Measurements from ENCODE around the gene ZNF134. TPM values are rescaled to one million over a fixed set of nuclear protein-coding genes. Genes with fewer than 3 reads are reported as not detected.

The ZNF134 gene
- total RNA-seq, 1 donor from 2014 or later: 40.8 TPM

DNA sequence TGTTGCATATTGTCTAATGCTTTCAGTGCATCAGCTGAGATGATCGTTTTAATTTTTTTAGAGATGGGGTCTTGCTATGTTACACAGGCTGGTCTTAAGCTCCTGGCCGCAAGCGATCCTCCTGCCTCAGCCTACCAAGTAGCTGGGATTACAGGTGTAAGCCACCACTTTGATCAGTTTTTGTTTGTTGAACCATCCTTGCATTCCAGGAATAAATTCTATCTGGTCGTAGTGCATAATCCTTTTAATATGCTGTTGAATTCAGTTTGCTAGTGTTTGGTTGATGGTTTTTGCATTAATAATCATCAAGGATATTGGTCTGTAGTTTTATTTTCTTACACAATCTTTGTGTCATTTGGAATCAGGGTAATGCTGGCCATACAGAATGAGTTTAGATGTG lies 23.3 kb downstream of the ZNF134 start:
- Histone ChIP-seq H3K79me2 (ENCODE audit: low read depth) (peaks cover 22% of the 10 kb centered on the region), H3K36me3 (peaks cover 57% of the 10 kb centered on the region), H3K4me3 (no peak overlapping the region), H3K4me1 (peaks cover 6% of the 10 kb centered on the region), H4K20me1 (ENCODE audit: low read depth) (no peaks in the 10 kb centered on the region), H3K27ac (no peak overlapping the region), H3K9ac (no peak overlapping the region), H2AFZ (replicated peaks) (no peak overlapping the region), H3K27me3 (no peaks in the 10 kb centered on the region), H3K9me3 (ENCODE audit: low read depth) (peaks cover 15% of the 10 kb centered on the region), H3K4me2 (no peak overlapping the region), H3F3A (ENCODE audit: low read depth) (no peaks in the 10 kb centered on the region)
- Mint-ChIP-seq H3K27ac (no peak overlapping the region), H3K27me3 (ENCODE audit: insufficient read depth, low read depth) (peaks cover 3% of the 10 kb centered on the region), H3K36me3 (peaks cover 77% of the 10 kb centered on the region), H3K4me3 (no peak overlapping the region), H3K4me1 (peaks cover 18% of the 10 kb centered on the region), H3K9me3 (peaks cover 64% of the 10 kb centered on the region)
- DNase-seq (ENCODE audit: low spot score): no peak
- no peak for TF ChIP-seq EZH2phosphoT487 (IDR thresholded peaks at IDR 0.05)
- TF ChIP-seq, protein P1, sequence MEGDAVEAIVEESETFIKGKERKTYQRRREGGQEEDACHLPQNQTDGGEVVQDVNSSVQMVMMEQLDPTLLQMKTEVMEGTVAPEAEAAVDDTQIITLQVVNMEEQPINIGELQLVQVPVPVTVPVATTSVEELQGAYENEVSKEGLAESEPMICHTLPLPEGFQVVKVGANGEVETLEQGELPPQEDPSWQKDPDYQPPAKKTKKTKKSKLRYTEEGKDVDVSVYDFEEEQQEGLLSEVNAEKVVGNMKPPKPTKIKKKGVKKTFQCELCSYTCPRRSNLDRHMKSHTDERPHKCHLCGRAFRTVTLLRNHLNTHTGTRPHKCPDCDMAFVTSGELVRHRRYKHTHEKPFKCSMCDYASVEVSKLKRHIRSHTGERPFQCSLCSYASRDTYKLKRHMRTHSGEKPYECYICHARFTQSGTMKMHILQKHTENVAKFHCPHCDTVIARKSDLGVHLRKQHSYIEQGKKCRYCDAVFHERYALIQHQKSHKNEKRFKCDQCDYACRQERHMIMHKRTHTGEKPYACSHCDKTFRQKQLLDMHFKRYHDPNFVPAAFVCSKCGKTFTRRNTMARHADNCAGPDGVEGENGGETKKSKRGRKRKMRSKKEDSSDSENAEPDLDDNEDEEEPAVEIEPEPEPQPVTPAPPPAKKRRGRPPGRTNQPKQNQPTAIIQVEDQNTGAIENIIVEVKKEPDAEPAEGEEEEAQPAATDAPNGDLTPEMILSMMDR (IDR thresholded peaks at IDR 0.05): no peak

DNA sequence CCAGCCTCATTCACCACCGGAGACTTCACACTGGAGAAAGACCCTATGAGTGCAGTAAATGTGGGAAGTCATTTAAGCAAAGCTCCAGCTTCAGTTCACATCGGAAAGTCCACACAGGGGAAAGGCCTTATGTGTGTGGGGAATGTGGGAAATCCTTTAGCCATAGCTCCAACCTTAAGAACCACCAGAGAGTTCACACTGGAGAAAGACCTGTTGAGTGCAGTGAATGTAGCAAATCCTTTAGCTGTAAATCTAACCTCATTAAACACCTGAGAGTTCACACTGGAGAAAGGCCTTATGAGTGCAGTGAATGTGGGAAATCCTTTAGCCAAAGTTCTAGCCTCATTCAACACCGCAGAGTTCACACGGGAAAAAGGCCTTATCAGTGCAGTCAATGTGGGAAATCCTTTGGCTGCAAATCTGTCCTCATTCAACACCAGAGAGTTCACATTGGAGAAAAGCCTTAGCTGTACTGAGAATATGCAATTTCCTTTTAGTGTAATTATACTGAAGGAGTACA lies 27.7 kb downstream of the ZNF134 start:
- H3K4me2 ChIP-seq: no peak overlapping the region
- H3K4me1 ChIP-seq: no peaks in the 10 kb centered on the region
- peaks cover 73% of the 10 kb centered on the region for H3K36me3 Mint-ChIP-seq
- H3K36me3 ChIP-seq: peaks cover 47% of the 10 kb centered on the region
- H3K4me1 Mint-ChIP-seq: no peaks in the 10 kb centered on the region
- H3K4me3 Mint-ChIP-seq: no peak overlapping the region
- no peaks in the 10 kb centered on the region for H4K20me1 ChIP-seq (ENCODE audit: low read depth)
- H3K27me3 Mint-ChIP-seq (ENCODE audit: insufficient read depth, low read depth): peaks cover 3% of the 10 kb centered on the region
- H3K9me3 Mint-ChIP-seq: peaks cover 63% of the 10 kb centered on the region
- TF ChIP-seq EZH2 (IDR thresholded peaks at IDR 0.05): no peak
- TF ChIP-seq, protein P1 (IDR thresholded peaks at IDR 0.05): no peak
- no peak for TF ChIP-seq EZH2phosphoT487 (IDR thresholded peaks at IDR 0.05)
- no peaks in the 10 kb centered on the region for H3K27me3 ChIP-seq
- peaks cover 8% of the 10 kb centered on the region for H3K9me3 ChIP-seq (ENCODE audit: low read depth)
- no peaks in the 10 kb centered on the region for H3K79me2 ChIP-seq (ENCODE audit: low read depth)
- no peak for DNase-seq (ENCODE audit: low spot score)
- H3F3A ChIP-seq (ENCODE audit: low read depth): no peaks in the 10 kb centered on the region
- no peak overlapping the region for H3K27ac Mint-ChIP-seq
- H3K4me3 ChIP-seq: no peak overlapping the region
- no peak overlapping the region for H2AFZ ChIP-seq (replicated peaks)
- no peak overlapping the region for H3K27ac ChIP-seq
- no peak overlapping the region for H3K9ac ChIP-seq

DNA sequence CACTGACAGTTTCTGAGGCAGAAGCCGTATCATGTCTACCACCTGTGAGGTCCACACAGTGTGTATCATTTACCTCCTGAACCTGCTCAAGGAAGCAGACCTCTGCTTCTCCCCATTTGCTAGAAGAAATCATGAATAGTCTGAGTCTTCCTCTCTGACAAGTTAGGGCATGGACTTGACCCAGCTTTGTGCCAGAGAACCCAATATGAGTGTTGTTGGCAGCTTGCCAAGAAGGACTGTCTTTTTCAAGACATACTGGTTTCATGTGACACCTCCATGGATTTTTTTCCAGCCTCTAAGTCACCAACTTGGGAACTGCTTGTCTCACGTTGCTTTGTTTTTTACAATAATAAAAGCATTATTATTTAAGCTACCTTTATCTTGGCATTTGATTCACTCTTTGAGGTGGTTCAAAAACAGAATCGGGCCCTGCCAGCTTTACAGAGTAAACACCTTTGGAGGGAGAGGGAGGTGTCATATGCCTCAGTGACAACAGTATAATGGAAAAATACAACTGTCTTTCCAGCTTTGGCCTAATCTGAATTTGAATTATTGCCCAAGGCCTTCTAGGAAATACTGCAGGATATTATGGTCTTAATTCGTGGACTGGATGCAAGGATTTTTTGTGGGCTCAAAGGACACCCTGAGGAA lies 28.5 kb downstream of the ZNF134 start:
- no peak overlapping the region for H3K4me3 Mint-ChIP-seq
- peaks cover 55% of the 10 kb centered on the region for H3K9me3 Mint-ChIP-seq
- Histone ChIP-seq H3K9ac (no peak overlapping the region), H3K4me2 (no peak overlapping the region), H3K4me3 (no peak overlapping the region), H4K20me1 (ENCODE audit: low read depth) (no peaks in the 10 kb centered on the region), H3K36me3 (peaks cover 40% of the 10 kb centered on the region), H3K79me2 (ENCODE audit: low read depth) (no peaks in the 10 kb centered on the region), H3K4me1 (no peaks in the 10 kb centered on the region), H3K27ac (no peak overlapping the region), H3F3A (ENCODE audit: low read depth) (no peaks in the 10 kb centered on the region), H3K9me3 (ENCODE audit: low read depth) (peaks cover under 1% of the 10 kb centered on the region), H3K27me3 (no peaks in the 10 kb centered on the region), H2AFZ (replicated peaks) (no peak overlapping the region)
- TF ChIP-seq EZH2phosphoT487 (IDR thresholded peaks at IDR 0.05) (no peak), EZH2 (IDR thresholded peaks at IDR 0.05) (no peak)
- TF ChIP-seq, protein P1 (IDR thresholded peaks at IDR 0.05): no peak
- no peak for DNase-seq (ENCODE audit: low spot score)
- H3K36me3 Mint-ChIP-seq: peaks cover 65% of the 10 kb centered on the region
- peaks cover 3% of the 10 kb centered on the region for H3K27me3 Mint-ChIP-seq (ENCODE audit: insufficient read depth, low read depth)
- no peak overlapping the region for H3K27ac Mint-ChIP-seq
- no peaks in the 10 kb centered on the region for H3K4me1 Mint-ChIP-seq
